Nasal cavity respiratory epithelium epithelial cell of viscerocranial mucosa (primary cell): ENCODE data around the gene RGS21. TPM values are rescaled to one million over a fixed set of nuclear protein-coding genes. Genes with fewer than 3 reads are reported as not detected.

Source experiments
- total RNA-seq: library from RNA; depleted of rRNA; stranded (reverse); fragments of >200 nt; gene quantifications from 2 replicates; pipeline ENCODE4 v1.2.3, GENCODE V29; 2014

Gene RGS21, protein sequence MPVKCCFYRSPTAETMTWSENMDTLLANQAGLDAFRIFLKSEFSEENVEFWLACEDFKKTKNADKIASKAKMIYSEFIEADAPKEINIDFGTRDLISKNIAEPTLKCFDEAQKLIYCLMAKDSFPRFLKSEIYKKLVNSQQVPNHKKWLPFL
- total RNA-seq, result not detected in 2 replicates

DNA sequence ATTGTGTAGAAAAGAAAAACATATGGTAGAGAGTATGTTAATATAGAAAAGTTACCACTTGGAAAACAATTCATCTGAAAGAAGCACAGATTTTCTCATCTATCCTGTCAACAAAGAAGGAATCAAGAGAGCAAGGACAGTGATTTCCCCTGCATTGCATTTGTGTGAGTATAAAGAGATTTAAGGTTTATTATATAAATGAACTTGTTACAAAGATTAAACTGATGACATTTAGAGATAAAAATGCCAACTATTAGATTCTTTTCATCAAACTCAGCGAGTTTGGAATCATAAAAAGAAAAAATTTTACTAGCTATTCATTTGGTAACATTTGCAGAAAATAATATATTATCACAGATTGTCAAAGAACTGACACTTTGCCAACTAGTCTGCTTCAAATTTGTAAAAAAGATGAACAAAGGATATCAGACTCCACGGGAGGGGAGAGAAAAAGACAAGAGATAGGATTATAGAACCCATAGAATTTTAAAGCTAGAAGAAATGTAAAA, at the start of gene RGS21:
TSS of gene RGS21 (plus strand) at position 51 of the 509 bp plus-strand sequence. CDS start 26,045 bp downstream, outside the sequence.

Other genes with a start within 250 kb of the RGS21 start
- under 0.01 TPM in 2 replicates for gene RGS18, start 158.5 kb upstream of the RGS21 start, total RNA-seq